Right renal pelvis (tissue), 4 donors: ENCODE data around the gene GHITM. TPM values are rescaled to one million over a fixed set of nuclear protein-coding genes. Genes with fewer than 3 reads are reported as not detected.
A peak's percentile ranks its signal among the peaks of the same experiment; 100 is the strongest.
"Not testable (repeated sequence)": the region's sequence is repeated elsewhere in the genome, so short reads cannot be mapped to it uniquely, and the experiment has no call there.

Experiments
- DNase-seq, 4 donors: peaks; one replicate each; pipeline ENCODE4 v3.0.0-alpha.2; 2013; ENCODE audit warnings: low read depth in 4 of 4, low spot score in 3 of 4, missing footprints in 1 of 4
- polyA plus RNA-seq, 4 donors: library from polyadenylated mRNA; unstranded; fragments of 120-200 nt; gene quantifications; one replicate each; pipeline ENCODE4 v1.2.1, GENCODE V29; 2013; ENCODE audit not compliant: insufficient read length in 4 of 4

Gene GHITM, protein sequence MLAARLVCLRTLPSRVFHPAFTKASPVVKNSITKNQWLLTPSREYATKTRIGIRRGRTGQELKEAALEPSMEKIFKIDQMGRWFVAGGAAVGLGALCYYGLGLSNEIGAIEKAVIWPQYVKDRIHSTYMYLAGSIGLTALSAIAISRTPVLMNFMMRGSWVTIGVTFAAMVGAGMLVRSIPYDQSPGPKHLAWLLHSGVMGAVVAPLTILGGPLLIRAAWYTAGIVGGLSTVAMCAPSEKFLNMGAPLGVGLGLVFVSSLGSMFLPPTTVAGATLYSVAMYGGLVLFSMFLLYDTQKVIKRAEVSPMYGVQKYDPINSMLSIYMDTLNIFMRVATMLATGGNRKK
- 100 to 1,000 TPM; 180 to 205 (median 193) TPM for polyA plus RNA-seq

DNA sequence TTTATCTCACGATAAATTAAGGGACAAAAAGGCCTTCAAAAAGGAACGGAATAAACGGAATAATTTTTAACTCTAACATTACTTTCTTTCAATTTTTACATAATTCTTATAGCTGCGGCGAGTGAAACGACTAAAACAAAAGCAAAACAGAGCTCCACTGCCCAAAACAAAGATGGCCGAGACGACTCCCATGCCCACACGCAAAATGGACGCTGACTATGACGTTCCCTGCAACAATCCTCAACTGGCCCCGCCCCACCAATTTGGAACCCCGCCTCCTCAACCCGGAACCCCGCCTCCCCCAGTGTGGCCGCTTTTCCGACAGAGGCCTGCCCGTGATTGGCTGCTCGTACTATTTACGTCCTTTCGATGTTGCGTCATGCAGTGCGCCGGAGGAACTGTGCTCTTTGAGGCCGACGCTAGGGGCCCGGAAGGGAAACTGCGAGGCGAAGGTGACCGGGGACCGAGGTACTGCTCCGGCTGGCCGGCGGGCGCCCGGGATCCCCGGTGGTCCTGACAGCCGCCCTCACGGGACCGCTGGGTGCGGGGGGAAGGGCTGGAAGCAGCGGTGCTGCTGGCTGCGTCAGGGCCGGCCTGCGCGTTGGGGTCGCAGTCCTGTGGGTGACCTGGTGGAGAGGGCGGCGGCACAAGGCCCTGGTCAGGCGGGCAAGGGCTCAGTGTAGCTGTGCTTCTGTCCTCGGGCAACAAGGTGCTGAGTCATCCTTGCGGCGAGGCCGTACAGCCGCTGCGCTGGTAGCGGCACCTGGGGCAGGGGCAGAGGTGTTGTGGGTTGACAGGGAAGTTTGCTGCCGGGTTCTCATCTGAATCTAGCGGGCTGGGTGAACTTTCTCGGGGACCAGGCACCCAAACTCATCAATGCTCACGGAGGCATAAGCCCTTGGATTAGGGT lies at the start of gene GHITM:
Gene GHITM, plus strand, starts transcription at position 384 of the 910 bp plus-strand sequence. CDS start 1,992 bp downstream, outside the sequence.
- DNase-seq: peak; percentile 95 to 99 (median 98)

DNA sequence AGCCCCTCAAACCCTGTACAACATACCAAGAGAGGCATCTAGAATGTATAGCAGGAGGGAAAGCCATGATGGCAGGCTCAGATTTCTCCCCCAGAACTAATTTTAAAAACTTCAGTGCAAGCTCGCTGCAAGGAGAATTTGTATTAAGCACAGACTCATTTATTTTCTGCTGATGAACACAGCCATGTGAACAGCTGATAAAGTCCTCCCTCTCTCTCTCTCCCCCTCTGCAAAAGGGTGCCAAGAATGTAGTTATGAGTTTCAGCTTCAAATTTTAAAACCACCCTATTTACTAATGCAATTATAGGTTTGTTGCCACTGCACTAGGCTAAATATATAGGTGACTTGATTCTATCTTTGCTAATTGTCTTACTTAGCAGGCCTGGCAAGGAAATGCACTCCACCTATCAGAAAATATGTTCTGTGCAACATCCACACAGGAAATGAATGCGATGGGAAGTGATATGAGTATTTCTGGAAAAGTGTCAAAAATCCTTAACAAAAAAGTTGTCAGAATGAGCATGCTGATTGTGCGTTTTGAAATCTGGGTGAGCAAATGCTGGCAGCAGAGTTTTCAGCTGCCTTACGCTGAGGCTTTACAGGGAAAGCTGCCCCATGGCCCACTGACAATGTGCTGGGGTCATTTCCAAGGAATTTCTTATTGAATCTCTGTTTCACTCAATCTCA lies 43.4 kb upstream of the GHITM start:
- no peak for DNase-seq

DNA sequence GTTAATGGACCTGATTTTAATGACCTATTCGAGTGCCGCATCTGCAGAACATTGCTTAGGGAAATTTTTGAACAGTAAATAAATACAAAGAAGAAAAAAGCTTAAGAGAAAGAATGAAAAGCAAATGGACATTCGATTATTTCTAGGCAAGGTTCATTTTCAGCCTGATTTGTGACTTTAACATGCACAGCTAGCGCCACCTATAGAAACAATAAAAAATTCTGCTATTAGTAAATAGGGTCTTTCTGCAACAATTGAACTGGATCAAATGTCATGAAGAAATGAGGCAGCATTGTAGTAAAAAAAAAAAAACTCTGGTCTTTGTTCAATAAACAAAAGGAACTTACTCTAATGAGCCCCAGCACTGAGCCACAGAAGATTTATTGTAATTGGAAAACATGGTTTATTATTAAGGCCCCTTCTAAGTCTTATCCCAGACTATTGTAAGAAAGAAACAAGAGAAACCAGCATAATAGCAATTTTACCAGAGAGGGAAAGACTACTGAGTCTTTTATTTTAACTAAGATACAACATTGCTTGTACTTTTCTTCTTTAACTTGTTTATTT lies 41.4 kb upstream of the GHITM start:
- DNase-seq: no peak

DNA sequence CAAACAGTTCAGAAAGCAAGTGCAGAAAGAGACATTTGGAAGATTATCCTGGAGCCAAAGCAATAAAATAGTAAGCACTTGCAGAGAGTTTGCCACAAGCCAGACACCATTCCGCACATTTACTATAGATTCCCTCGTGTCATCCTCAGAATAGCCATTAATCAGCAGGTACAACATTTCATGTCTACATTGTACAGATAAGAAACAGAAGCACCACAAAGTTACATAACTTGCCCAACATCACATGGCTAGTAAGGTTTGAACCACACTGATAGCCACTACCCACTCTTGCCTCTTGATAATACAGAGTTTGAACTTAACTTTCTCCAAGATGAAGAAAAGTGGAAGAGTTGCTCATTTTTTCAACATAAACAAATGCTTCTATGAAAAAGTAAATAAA lies 40.6 kb upstream of the GHITM start:
- DNase-seq: no peak

DNA sequence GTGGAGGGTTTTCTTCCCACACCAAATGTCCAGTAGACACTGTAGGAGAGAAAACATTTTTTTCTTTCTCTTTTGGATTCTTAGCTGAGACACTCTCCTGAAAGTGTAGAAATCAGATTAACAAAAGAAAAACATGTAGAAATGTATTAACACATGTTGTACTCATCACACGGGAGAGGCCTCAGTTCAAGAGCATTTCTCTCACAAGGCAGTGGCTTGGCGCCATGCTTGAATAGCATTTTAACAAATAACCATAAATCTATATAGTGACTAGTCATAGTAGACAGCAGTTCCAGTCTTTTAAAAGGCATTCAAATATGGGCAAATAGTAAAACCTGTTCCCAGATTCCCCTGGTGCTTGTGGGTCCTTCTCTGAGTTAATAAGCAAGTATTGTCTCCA lies 38.3 kb upstream of the GHITM start:
- DNase-seq: no peak

DNA sequence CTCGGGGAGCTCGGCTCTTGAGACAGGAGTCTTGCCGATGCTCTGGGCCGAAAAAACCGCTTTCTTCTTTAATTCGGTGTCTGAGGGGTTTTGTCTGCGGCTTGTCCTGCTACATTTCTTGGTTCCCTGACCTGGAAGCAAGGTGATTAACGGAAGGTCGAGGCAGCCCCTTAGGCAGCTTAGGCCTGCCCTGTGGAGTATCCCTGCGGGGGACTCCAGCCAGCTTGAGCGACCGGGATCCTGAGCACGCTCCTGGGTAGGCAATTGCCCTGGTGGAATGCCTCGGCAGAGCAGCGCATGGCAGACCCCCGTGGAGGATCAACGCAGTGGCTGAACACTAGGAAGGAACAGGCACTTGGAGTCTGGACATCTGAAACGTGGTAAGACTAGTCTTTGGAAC lies 30.5 kb upstream of the GHITM start:
- no peak for DNase-seq

DNA sequence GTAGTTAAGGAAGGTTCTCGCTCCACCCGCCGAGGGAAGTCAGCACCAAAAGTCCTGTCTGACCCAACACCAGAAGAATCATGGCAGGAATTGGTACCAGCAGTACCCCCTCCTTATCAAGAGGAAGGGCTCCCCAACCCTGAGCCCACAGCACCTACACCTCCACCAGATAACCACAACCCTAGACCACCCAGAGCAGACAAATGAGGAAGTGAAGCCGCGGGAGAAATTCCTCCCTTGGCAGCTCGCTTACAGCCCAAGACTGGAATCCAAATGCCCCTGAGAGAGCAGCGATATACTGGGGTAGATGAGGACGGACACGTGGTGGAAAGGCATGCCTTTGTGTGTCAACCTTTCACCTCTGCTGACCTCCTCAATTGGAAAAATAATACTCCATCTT lies 29.5 kb upstream of the GHITM start:
- DNase-seq: not testable (repeated sequence)

DNA sequence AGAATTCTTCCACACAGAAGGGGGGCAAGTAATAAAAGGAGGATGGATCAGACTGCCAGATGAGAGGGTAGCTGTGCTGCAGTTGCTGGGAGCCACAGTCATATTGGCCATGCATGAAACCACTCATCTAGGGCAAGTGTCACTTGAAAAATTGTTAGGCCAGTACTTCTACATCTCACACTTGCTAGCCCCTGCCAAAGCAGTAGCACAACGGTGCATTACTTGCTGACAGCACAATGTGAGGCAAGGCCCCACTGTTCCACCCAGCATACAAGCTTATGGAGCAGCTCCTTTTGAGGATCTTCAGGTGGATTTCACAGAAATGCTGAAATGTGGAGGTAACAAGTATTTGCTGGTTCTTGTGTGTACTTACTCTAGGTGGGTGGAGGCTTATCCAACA lies 25.8 kb upstream of the GHITM start:
- not testable (repeated sequence) for DNase-seq

DNA sequence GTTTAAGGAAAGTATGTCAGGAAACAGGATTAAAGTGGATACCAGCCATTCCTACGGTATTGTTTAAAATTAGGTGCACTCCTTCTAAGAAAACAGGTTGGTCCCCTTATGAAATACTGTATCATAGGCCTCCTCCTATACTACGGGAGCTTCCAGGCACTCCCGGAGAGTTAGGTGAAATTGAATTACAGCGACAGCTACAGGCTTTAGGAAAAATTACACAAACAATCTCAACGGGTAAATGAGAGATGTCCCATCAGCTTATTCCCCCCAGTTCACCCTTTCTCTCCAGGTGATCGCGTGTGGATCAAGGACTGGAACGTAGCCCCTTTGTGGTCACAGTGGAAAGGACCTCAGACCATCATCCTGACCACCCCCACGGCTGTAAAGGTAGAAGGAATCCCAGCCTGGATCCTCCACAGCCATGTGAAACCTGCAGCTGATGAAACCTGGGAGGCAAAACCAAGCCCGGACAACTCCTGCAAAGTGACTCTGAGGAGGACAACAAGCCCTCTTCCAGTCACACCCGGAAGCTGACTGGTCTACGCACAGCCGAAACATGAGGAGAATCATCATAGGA lies 25.1 kb upstream of the GHITM start:
- no peak for DNase-seq

DNA sequence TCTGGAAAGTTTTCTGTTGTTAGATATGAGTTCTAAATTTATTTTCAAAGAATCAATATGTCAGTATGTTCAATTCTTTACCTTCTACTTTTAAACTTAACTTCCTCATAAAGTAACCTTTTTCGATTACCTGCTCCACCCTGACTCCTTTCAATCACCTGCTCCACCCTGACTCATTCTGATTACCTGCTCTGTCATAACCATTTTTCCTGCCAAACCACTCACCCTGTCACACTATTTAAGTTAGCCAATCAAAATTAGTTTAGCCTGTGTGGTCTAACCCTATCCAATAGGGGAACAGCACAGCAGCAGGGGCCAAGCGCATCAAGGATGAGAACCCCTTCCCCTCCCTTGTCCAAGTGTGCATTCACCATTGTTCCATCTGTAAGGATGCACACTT lies 22.1 kb upstream of the GHITM start:
- DNase-seq: not testable (repeated sequence)

DNA sequence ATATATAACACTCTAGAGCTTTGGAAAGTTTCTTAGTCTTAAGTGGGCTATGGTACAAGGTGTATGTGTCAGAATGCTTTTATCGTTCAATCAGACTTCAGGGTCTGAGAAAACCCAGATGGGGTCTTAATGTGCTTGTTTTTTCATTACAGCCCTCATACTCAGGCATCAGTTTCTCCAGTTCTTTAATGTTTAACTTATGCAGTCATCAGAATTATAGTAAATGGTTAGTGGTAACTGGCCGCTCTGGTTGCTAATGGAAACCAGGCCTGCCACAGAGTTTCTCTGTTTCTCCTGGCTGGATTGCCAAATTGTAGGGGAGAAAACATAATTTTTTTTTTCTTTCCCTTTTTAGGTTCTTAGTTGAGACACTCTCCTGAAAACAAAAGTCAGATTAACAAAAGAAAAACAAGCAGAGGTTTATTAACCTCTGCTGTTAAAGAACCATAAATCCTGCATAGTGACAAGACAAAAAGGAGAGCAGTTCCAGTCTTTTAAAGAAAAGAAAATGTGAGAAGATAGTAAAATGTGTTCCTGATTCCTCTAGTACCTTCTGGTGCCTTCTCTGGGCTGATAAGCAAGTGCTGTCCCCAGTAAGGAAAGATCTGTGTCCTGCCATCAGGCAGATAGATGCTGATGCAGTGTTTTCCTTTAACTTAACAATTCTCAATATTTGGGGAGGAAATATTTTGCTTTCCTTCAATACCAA lies 21.5 kb upstream of the GHITM start:
- no peak for DNase-seq

DNA sequence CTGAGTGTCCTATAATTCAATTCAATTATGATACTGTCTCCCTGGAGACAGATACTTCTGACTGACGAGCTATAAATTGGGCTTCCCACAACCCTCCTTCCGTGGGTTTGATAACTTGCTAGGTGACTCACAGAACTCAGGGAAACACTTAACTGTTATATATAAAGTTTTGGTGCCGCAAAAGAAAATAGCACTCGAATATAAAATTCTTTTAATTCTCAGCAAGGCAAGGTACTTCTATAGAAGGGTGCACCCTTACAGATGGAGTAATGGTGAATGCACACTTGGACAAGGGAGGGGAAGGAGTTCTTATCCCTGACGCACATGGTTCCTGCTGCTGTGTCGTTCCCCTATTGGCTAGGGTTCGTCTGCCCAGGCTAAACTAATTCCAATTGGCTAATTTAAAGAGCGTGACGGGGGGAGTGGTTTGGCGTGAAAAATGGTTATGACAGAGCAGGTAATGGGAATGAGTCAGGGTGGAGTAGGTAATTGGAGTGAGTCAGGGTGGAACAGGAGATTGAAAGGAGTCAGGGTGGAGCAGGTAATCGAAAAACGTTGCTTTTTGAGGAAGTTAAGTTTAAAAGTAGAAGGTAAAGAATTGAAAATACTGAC lies 20.8 kb upstream of the GHITM start:
- no peak for DNase-seq

DNA sequence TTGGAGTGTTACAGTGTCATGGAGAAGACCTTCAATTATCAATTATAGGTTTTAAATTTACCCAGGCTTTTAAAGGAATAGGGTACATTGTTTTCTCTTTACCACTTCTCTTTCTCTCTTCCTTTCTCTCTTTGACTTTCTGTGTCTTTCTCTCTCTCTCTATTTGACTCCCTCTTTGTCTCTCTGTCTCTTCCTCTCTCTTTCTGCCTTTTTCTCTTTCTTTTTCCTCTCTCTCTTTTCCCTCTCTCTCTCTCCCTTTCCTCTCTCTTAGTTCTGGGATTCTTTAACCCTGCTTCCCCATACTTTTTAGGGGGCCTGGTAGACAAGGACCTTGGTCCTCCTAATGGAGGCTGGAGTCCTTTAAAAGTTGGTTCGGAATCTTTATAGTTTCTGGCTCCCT lies 15.9 kb upstream of the GHITM start:
- DNase-seq: no peak

DNA sequence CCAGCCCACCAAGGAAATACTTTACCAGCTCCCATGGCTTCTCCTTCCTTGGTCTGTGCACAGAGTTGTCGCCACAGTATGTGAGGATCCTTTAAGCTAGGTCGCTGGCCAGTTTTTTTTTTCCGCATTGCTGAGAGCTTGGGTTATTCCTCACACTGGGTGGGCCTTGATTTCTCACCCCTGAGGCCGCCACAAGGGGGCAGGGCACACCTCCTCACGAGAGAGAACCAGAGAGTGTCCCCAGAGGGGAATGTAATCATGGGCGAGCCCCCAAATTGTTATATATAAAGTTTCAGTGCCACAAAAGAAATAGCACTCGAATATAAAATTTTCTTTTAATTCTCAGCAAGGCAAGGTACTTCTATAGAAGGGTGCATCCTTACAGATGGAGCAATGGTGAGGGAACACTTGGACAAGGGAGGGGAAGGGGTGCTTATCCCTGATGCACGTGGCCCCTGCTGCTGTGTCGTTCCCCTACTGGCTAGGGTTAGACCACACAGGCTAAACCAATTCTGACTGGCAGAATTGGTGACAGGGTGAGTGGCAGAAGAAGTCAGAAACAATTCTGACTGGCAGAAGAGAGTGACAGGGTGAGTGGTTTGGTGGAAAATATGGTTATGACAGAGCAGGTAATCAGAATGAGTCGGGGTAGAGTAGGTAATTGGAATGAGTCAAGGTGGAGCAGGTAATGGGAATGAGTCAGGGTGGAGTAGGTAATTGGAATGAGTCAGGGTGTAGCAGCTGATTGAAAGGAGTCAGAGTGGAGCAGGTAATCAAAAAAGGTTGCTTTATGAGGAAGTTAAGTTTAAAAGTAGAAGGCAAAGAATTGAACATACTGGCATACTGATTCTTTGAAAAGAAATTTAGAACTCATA lies 13.2 kb upstream of the GHITM start:
- DNase-seq: not testable (repeated sequence)

DNA sequence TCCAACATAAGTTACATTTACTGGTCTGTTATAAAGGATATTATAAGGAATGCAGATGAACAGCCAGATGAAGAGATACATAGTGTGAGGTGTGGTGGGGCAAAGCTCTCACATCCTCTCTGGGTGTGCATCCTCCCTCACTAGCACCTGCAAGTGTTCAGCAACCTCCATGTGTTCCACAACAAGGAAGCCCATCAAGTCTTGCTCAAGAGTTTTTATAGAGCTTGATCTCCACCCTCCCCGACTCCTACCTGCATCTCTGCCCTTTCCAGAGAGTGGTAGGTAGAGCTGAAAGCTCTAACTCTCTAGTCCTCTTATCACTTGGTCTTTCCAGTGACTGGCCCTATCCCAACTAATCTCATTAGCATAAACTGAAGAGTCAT lies 12.5 kb upstream of the GHITM start:
- no peak for DNase-seq

DNA sequence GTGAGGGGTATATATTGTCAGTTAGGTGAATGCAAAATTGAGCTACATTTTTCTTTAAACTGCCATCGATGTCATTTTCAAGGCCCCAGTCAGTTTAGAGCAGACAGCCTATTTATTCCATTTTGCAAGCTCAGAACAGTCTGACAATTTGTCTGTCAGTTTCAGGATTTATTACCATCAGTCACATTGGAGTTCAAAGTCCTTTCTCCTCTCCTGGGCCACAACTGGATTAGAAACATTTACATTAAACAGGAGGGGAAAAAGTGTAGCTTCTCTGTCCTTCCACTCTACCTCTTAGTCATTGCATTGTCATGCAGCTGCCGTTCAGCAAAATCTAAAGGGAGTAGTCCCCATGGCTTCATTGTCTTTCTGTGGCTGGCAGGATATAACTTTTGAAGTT lies 3.5 kb upstream of the GHITM start:
- no peak for DNase-seq

DNA sequence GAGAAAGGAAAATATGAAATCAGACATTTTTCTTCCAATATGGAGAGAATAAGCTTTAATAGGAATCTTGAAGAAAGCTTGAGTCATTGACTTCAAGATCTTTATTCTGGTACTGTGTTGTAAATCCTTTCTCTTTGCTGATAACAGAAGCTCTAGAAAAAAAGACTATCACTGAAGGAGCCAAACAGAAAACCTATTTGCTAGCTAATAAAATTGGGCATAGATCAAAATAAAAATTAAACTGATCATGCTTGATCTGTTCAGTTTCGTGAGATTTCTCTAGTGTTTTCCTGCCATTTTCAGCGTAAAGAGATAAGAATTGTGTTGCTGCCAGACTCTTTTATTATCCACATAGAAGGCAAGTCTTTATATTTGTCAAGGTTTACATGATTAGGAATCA lies 1.5 kb upstream of the GHITM start:
- no peak for DNase-seq

DNA sequence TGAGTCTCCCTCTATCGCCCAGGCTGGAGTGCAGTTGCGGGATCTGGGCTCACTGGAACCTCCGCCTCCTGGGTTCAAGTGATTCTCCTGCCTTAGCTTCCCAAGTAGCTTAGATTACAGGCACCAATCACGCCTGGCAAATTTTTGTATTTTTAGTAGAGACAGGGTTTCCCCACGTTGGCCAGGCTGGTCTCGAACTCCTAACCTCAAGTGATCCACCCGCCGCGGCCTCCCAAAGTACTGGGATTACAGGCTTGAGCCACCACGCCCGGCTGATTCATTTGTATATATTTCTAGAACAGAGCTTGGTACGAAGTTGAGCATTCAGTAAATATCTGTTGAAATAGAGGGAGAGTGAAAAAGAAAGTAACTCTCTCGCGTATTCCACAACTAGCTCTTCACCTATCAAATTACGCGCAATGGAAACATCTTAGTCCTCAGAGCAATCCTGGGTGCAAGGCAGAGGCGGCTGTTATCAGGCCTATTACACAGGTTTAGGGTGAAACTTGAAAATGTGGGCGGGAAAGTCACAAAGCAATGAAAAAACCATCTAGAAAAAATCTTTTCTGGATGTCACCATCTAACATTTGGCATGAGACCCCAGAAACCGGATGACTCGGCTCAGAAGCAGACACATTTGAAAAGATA lies 707 bp upstream of the GHITM start:
- peak in 1 of 4 donors; percentile 26 for DNase-seq
